Upper lobe of left lung (tissue), 6 donors: ENCODE measurements around the gene DRD3. TPM values are rescaled to one million over a fixed set of nuclear protein-coding genes. Genes with fewer than 3 reads are reported as not detected.
A peak's percentile ranks its signal among the peaks of the same experiment; 100 is the strongest.

ENCODE experiments used
- ATAC-seq, 2 donors: fragments of 200-7000 bp; cut with Tn5 transposase; one replicate each; pipeline ENCODE4 v1.9.1; 2022; ENCODE audit warnings: mild to moderate bottlenecking in 2 of 2, moderate library complexity in 2 of 2; ENCODE audit not compliant: low FRiP score in 2 of 2
- DNase-seq, 2 donors: peaks; one replicate each; pipeline ENCODE4 v3.0.0-alpha.2; 2019 to 2020
- H3K27ac ChIP-seq, 4 donors: fragments of 200-600 bp; sonication (generic); one replicate each; pipeline ENCODE4 v1.5.1; 2016 to 2019
- H3K27me3 ChIP-seq, 4 donors: fragments of 200-600 bp; sonication (generic); one replicate each; pipeline ENCODE4 v1.5.1; 2017 to 2019
- H3K36me3 ChIP-seq, 4 donors: fragments of 200-600 bp; sonication (generic); one replicate each; pipeline ENCODE4 v1.5.1; 2016 to 2019
- H3K4me1 ChIP-seq, 4 donors: fragments of 200-600 bp; sonication (generic); one replicate each; pipeline ENCODE4 v1.5.1; 2018 to 2019
- H3K4me3 ChIP-seq, 4 donors: fragments of 200-600 bp; sonication (generic); one replicate each; pipeline ENCODE4 v1.5.1; 2017 to 2019; ENCODE audit warnings: mild to moderate bottlenecking in 2 of 4, moderate library complexity in 1 of 4
- H3K9me3 ChIP-seq, 4 donors: fragments of 200-600 bp; sonication (generic); one replicate each; pipeline ENCODE4 v1.5.1; 2018 to 2019
- EP300 ChIP-seq, 4 donors: sonication (generic); formaldehyde crosslinking; IDR thresholded peaks; one replicate each; pipeline ENCODE4 v1.5.1; 2017; ENCODE audit warnings: antibody characterized with exemption in 4 of 4, control low read depth in 2 of 4
- POLR2A ChIP-seq, 4 donors: fragments of 450-650 bp; IDR thresholded peaks; one replicate each; pipeline ENCODE4 v1.5.1; 2016 to 2017; ENCODE audit warnings: antibody characterized with exemption in 4 of 4, mild to moderate bottlenecking in 2 of 4
- POLR2AphosphoS5 ChIP-seq, 2 donors: sonication (generic); formaldehyde crosslinking; IDR thresholded peaks; one replicate each; pipeline ENCODE4 v1.5.1; 2017; ENCODE audit warnings: antibody characterized with exemption in 2 of 2
- WGBS, 2 donors: methylation state at CpG; one replicate each; pipeline ENCODE4 v1.1.5; 2017 to 2018; 5-methylcytosine and 5-hydroxymethylcytosine counted together
- total RNA-seq, 6 donors: library from RNA; depleted of rRNA in 4 of 6; stranded (reverse); fragments of >200 nt in 4 of 6; gene quantifications; one replicate each; pipeline versions ENCODE4 v1.1.0 to v1.2.1, GENCODE V29; 2016 to 2021
- TF ChIP-seq, protein P1 (sequence below), 6 experiments: fragments of 450-650 bp in 4 of 6; fragments of 200-600 bp in 2 of 6; sonication (generic) in 2 of 6; IDR thresholded peaks; one replicate each; pipeline ENCODE4 v1.5.1; 2016 to 2019; ENCODE audit warnings: antibody characterized with exemption in 6 of 6
- donor health status: DM: no; HTN: no; CAD: no; lungs with moderate emphysema.
- donor health status: DM: no; HTN: yes; CAD: no; lungs with severe emphysema.

DRD3 gene
- total RNA-seq, 6 donors from 2014 or later, result not detected

DNA sequence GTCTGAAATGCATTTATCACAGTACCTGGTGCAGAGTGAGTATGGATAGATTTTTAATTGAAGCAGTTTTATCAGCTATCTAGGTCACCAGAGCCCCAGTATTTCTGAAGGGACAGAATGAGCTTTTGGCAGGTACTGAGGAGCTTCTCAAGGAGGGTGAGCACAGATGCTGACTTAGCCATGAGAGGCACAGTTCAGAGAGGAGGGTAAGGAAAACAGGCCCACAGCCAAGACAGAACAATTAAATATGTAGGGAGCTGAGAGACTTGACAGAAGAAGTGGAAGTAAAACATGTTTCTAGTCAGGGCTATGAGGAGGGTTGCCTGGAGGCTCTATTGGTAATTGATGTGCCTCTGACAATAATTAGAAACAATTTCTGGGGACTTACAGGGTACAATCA, 38.4 kb upstream of the DRD3 start:
- Histone ChIP-seq H3K27ac (no peak overlapping the region), H3K36me3 (no peaks in the 10 kb centered on the region), H3K9me3 (no peaks in the 10 kb centered on the region), H3K4me3 (no peak overlapping the region), H3K4me1 (peaks cover 0 to 19% (median 5%) of the 10 kb centered on the region in 4 donors), H3K27me3 (no peaks in the 10 kb centered on the region)
- no peak for ATAC-seq
- TF ChIP-seq POLR2AphosphoS5 (IDR thresholded peaks at IDR 0.05) (no peak), EP300 (IDR thresholded peaks at IDR 0.05) (no peak), POLR2A (IDR thresholded peaks at IDR 0.05) (no peak)
- TF ChIP-seq, protein P1, sequence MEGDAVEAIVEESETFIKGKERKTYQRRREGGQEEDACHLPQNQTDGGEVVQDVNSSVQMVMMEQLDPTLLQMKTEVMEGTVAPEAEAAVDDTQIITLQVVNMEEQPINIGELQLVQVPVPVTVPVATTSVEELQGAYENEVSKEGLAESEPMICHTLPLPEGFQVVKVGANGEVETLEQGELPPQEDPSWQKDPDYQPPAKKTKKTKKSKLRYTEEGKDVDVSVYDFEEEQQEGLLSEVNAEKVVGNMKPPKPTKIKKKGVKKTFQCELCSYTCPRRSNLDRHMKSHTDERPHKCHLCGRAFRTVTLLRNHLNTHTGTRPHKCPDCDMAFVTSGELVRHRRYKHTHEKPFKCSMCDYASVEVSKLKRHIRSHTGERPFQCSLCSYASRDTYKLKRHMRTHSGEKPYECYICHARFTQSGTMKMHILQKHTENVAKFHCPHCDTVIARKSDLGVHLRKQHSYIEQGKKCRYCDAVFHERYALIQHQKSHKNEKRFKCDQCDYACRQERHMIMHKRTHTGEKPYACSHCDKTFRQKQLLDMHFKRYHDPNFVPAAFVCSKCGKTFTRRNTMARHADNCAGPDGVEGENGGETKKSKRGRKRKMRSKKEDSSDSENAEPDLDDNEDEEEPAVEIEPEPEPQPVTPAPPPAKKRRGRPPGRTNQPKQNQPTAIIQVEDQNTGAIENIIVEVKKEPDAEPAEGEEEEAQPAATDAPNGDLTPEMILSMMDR (IDR thresholded peaks at IDR 0.05), result no peak
- no peak for DNase-seq

DNA sequence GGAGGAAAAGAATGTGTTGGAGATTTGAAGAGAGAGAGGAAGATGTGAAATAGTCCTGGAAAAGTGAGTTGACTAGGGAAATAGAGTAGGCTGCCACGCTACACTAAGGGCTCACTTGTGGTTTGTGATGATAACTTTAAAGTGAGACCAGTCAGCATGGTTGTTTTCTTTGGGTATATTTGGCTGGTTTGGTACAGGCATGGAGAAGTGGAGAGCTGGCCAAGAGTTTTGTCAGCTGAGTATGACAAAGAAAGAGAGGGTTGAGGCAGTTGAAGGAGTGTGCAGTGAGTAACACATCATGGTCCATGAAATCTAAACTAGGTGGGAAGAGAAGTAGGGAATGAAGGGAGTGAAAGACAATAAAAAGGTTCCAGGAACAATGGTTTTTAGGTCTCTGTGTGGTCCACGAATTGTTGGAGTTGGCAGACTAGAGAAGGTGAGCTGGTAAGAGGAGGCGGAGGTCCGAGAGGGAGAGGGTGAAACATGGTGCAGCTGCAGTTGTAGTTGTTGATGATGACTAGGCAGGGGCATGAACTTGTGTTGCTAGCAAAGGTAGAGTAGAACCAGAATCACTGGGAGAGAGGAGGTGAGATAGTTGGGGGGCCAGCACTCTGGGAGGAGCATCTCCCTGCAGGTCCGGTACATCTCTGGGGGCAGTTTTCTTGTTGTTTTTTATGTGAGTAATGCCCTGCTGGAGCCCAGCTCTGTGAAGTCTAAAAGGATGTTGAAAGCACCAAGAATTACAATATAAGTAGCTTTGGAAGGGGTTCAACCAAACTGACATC, 37.5 kb upstream of the DRD3 start:
- no peak overlapping the region for H3K4me3 ChIP-seq
- 88 to 96% methylated on average over 5 of the region's 5 CpGs for WGBS, 2 donors
- H3K27ac ChIP-seq, result no peak overlapping the region
- ATAC-seq (no peak), DNase-seq (no peak)
- H3K36me3 ChIP-seq, result no peaks in the 10 kb centered on the region
- no peaks in the 10 kb centered on the region for H3K9me3 ChIP-seq
- TF ChIP-seq POLR2AphosphoS5 (IDR thresholded peaks at IDR 0.05) (no peak), EP300 (IDR thresholded peaks at IDR 0.05) (no peak), POLR2A (IDR thresholded peaks at IDR 0.05) (no peak)
- TF ChIP-seq, protein P1 (IDR thresholded peaks at IDR 0.05), result no peak
- H3K27me3 ChIP-seq, result no peaks in the 10 kb centered on the region
- peaks cover 0 to 19% (median 5%) of the 10 kb centered on the region in 4 donors for H3K4me1 ChIP-seq

DNA sequence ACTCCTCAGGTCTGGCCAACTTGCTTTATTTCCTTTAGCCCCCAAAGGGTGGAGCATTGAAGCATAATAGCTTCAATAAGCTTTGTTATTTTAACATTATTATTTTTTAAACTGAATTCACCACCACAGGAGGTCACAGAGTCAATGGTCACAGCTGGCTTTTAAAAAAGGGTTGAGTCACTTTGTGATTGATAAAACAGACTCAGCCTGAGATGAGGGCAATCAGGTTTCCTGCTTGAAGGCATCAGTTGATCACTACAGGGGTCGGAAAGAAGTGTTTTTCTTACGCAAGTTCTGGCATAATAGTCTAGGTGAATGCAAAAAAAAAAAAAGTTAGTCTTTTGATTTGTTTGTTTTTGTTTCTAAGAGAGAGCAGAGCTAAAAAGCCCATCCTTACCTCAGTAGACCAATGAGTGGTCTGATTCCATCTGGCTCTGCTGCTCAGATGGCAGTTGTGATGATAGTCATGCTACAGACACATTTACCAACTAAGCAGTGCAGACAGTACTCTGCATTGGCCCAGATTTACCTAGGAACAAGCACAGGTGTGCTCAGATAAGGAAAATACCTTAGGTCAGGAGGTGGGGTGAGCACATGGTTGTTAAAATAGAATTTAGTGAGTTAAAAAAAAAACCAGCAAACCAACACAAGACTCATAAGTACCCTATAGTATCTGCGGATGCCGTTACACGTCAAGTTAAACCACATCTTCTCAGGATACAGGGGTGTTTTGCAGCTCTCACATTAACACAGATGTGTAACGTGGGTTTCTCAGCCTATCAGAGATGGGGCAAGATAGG, 35.9 kb upstream of the DRD3 start:
- WGBS, 2 donors, result 67 to 73% methylated on average over 6 of the region's 6 CpGs
- peak in 1 of 2 donors; percentile 38 for ATAC-seq
- H3K27ac ChIP-seq, result peak overlapping the region; percentile 24 to 73 (median 59)
- no peaks in the 10 kb centered on the region for H3K36me3 ChIP-seq
- TF ChIP-seq, protein P1 (IDR thresholded peaks at IDR 0.05), result no peak
- no peak for TF ChIP-seq POLR2A (IDR thresholded peaks at IDR 0.05)
- no peak for TF ChIP-seq EP300 (IDR thresholded peaks at IDR 0.05)
- no peak for TF ChIP-seq POLR2AphosphoS5 (IDR thresholded peaks at IDR 0.05)
- H3K4me1 ChIP-seq, result peaks cover 0 to 19% (median 5%) of the 10 kb centered on the region in 4 donors
- H3K9me3 ChIP-seq, result no peaks in the 10 kb centered on the region
- DNase-seq, result no peak
- H3K27me3 ChIP-seq, result no peaks in the 10 kb centered on the region
- peak overlapping the region in 2 of 4 donors; percentile 23 to 24 for H3K4me3 ChIP-seq

DNA sequence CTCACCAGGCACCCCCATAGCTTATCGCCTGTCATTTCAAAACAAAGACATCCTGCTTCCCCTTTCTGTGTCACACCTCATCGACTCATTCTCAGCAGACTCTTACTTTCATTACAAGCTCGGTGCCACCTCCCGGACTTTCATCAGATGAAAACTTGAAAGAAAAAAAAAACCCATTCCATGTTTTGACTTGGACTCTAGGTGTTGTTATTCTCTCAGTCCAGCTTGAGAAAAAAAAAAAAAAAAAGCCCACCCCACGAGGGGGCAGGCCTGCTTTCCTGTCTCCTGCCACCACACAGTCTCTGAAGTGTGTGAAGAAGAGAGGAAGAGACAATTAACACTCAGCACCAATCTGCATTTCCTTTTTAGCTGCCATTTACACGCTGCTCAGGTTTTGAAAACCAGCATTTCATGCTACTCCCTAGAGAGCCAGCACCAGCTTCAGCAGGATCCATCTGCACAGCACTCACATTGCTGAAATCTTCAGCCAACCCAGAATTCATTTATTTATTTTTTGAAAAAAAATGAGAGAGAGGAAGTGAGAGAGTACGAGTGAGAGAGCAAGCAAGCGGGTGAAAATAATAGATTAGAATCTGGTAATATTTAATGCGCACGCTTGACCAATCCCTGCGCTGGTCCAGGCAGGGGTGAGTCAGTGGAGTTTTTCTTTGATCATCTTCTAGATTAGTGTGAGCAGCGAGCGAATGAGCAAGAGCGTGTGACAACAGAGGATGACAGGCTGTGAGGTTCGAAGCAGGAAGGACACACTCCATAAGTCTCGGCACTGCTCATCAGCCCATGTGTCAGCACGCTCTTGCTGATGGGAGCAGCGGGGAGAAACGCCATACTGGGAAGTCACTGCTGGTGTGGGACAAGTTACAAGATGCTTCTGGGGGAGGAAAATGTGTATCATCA, 35.0 kb upstream of the DRD3 start:
- WGBS, 2 donors, result 8 to 18% methylated on average over 18 to 19 of the region's 19 CpGs
- no peaks in the 10 kb centered on the region for H3K36me3 ChIP-seq
- peak in 1 of 4 donors; percentile 21 for TF ChIP-seq POLR2A (IDR thresholded peaks at IDR 0.05)
- no peak for TF ChIP-seq EP300 (IDR thresholded peaks at IDR 0.05)
- TF ChIP-seq POLR2AphosphoS5 (IDR thresholded peaks at IDR 0.05), result peak in 1 of 2 donors; percentile 79
- TF ChIP-seq, protein P1 (IDR thresholded peaks at IDR 0.05), result no peak
- H3K4me3 ChIP-seq, result peak overlapping the region in 2 of 4 donors; percentile 23 to 24
- no peaks in the 10 kb centered on the region for H3K9me3 ChIP-seq
- DNase-seq (peak in 1 of 2 donors; percentile 35), ATAC-seq (peak; percentile 61 to 69)
- H3K4me1 ChIP-seq, result peaks cover 0 to 19% (median 5%) of the 10 kb centered on the region in 4 donors
- H3K27ac ChIP-seq, result peak overlapping the region; percentile 24 to 73 (median 59)
- no peaks in the 10 kb centered on the region for H3K27me3 ChIP-seq
